HCT116 (cell line): ENCODE measurements around the gene ADRM1.

Source experiments
- CTCF ChIP-seq, 3 experiments: fragments of 200-600 bp in 1 of 3; sonication (generic) in 1 of 3; IDR thresholded peaks in 2 of 3; conservative IDR thresholded peaks in 1 of 3; 2 replicates each; pipeline ENCODE4 v1.5.1; 2012 to 2017; ENCODE audit warnings: low read depth in 2 of 3, low read length in 2 of 3, antibody characterized with exemption in 1 of 3, borderline replicate concordance in 1 of 3, control low read depth in 1 of 3, mild to moderate bottlenecking in 1 of 3, mixed read lengths in 1 of 3, mixed run types in 1 of 3, moderate library complexity in 1 of 3; ENCODE audit not compliant: insufficient read depth in 1 of 3
- ELF1 ChIP-seq: IDR thresholded peaks from 2 replicates; pipeline ENCODE4 v1.6.1; 2012; ENCODE audit warnings: low read depth, borderline replicate concordance
- EZH2 ChIP-seq: fragments of 200-600 bp; sonication (generic); IDR thresholded peaks from 2 replicates; pipeline ENCODE4 v1.6.1; 2017; ENCODE audit warnings: antibody characterized with exemption, mixed run types
- EZH2phosphoT487 ChIP-seq: fragments of 200-600 bp; IDR thresholded peaks from 2 replicates; pipeline ENCODE4 v1.6.1; 2018; ENCODE audit warnings: antibody characterized with exemption, borderline replicate concordance
- MAX ChIP-seq: IDR thresholded peaks from 2 replicates; pipeline ENCODE4 v1.6.1; 2012
- POLR2A ChIP-seq: IDR thresholded peaks from 2 replicates; pipeline ENCODE4 v1.7.0; 2011; ENCODE audit warnings: borderline replicate concordance; ENCODE audit not compliant: insufficient read depth, insufficient read length; ENCODE audit errors: extremely low read depth
- POLR2AphosphoS5 ChIP-seq: IDR thresholded peaks from 2 replicates; pipeline ENCODE4 v1.6.1; 2011; ENCODE audit warnings: mild to moderate bottlenecking, low read depth, low read length, moderate library complexity
- REST ChIP-seq: IDR thresholded peaks from 2 replicates; pipeline ENCODE4 v1.6.1; 2012; ENCODE audit warnings: low read depth
- SRF ChIP-seq: IDR thresholded peaks from 2 replicates; pipeline ENCODE4 v1.6.1; 2012; ENCODE audit warnings: low read depth
- ZNF274 ChIP-seq: fragments of 200-500 bp; sonication (Bioruptor generic); IDR thresholded peaks from 2 replicates; pipeline ENCODE4 v1.6.1; 2014; ENCODE audit warnings: mild to moderate bottlenecking, low read depth, low read length, inconsistent platforms

- TF ChIP-seq CTCF (IDR thresholded peaks at IDR 0.05 in 2 of 3, conservative IDR thresholded peaks at IDR 0.05 in 1 of 3; ENCODE audit: borderline replicate concordance in 1 of 3, insufficient read depth in 1 of 3, low read depth in 2 of 3, low read length in 2 of 3) (no peak), ZNF274 (no peak), EZH2 (no peak), EZH2phosphoT487 (no peak), ELF1 (no peak), MAX (no peak), POLR2A (no peak), REST (no peak), POLR2AphosphoS5 (no peak), SRF (no peak)
Measured at GRCh38 chr20:62311150-62311549, 8.4 kb downstream of the ADRM1 start.
